Measurements from ENCODE around the gene LEMD2. TPM values are rescaled to one million over a fixed set of nuclear protein-coding genes. Genes with fewer than 3 reads are reported as not detected.

Gene LEMD2
- total RNA-seq, 1 experiment from 2014 or later = 91.8 TPM

DNA sequence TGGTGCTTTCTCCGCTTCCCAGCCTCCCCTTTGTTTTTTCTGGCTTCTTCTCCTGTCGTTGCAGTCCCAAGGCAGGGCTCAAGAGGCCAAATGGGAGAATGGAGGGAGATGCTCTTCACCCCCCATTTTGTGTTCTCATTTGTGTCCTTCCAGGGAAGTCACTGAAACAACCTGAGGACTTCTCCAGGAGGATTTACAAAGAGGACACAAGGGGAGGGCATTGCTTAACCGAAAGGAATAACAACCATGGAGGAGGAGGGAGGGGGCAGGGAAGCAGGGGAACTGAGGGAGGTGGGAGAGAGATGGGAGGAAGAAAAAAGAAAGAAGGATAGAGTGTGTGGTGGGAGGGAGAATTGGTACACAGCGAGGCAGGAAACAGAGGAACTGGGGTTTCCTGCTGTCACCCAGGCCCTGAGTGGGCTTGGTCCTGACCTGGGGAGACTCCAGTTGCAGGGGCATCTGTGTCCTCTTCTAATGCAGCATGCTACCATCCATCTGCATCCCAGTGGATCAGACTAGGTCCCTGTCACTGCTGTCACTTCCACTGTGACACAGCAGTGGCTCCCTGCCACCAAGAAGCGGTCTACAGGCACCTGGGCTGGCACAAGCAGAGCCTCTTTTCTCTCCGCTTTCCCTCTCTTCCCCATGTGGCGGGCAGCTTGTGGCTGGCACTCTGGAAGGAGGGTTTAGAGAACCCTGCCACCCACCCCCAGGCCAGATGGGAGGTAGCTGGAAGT is 32.0 kb upstream of the LEMD2 start:
- peak; percentile 26; the same call in 1 of the 3 replicates for TF ChIP-seq CTCF (conservative IDR thresholded peaks at IDR 0.05)
- Histone ChIP-seq H3K18ac (ENCODE audit: insufficient read length, low read depth, low read length) (no peak overlapping the region), H3K79me1 (ENCODE audit: insufficient read depth, low read depth, low read length, poor library complexity, severe bottlenecking) (no peaks in the 10 kb centered on the region), H3K27me3 (ENCODE audit: insufficient read depth, low read length) (no peaks in the 10 kb centered on the region), H4K8ac (replicated peaks; ENCODE audit: insufficient read length, low read depth, low read length) (no peak overlapping the region), H3K23me2 (ENCODE audit: insufficient read length, low read depth, low read length, poor library complexity, severe bottlenecking) (no peaks in the 10 kb centered on the region), H3K9me3 (ENCODE audit: control insufficient read depth, low read depth, low read length) (no peaks in the 10 kb centered on the region), H3K4me1 (ENCODE audit: insufficient read depth, low read length) (no peaks in the 10 kb centered on the region), H2BK20ac (ENCODE audit: low read depth, low read length, poor library complexity, severe bottlenecking) (no peak overlapping the region), H3T11ph (ENCODE audit: low read length) (no peak overlapping the region), H2AK5ac (ENCODE audit: insufficient read length, low read length) (no peak overlapping the region), H2AFZ (ENCODE audit: low read length) (no peak overlapping the region), H3K56ac (ENCODE audit: insufficient read length, low read depth, low read length) (no peak overlapping the region), H3K23ac (ENCODE audit: insufficient read length, low read depth, low read length) (no peak overlapping the region), H3K4me2 (ENCODE audit: insufficient read depth, insufficient read length, low read length) (no peak overlapping the region), H4K91ac (ENCODE audit: insufficient read length, low read depth, low read length) (no peak overlapping the region), H2BK120ac (ENCODE audit: low read depth, low read length, poor library complexity, severe bottlenecking) (no peak overlapping the region), H3K27ac (ENCODE audit: insufficient read length, low read depth, low read length) (no peak overlapping the region), H3K79me2 (ENCODE audit: insufficient read depth, low read length) (no peaks in the 10 kb centered on the region), H2BK12ac (ENCODE audit: insufficient read length, low read depth, low read length) (no peak overlapping the region), H3K9ac (ENCODE audit: extremely low read depth, insufficient read length, low read length) (no peak overlapping the region), H3K4ac (ENCODE audit: low read depth, low read length) (no peak overlapping the region), H4K20me1 (ENCODE audit: control insufficient read depth, insufficient read depth, insufficient read length) (no peaks in the 10 kb centered on the region), H2BK5ac (ENCODE audit: insufficient read length, low read length) (no peak overlapping the region), H3K14ac (ENCODE audit: insufficient read depth, low read length) (no peak overlapping the region), H2BK15ac (ENCODE audit: low read depth, low read length) (no peak overlapping the region), H4K5ac (ENCODE audit: insufficient read length, low read depth, low read length) (no peak overlapping the region)
- WGBS (ENCODE audit: extremely low coverage, insufficient read length, low lambda C conversion rate) = no CpG with 5 or more reads among the region's 7 CpGs
- Mint-ChIP-seq H3K27ac (no peak overlapping the region), H3K9me3 (no peaks in the 10 kb centered on the region; a peak in 2 of 5 replicates), H3K27me3 (ENCODE audit: low read depth) (peaks cover 1% of the 10 kb centered on the region), H3K36me3 (ENCODE audit: insufficient read depth in 1 of 3, low read depth in 3 of 3) (no peaks in the 10 kb centered on the region), H3K4me1 (peaks cover 42 to 62% of the 10 kb centered on the region in 2 experiments), H3K4me3 (no peak overlapping the region)
- no peak for DNase-seq
